WTC11 (cell line): ENCODE measurements around the gene RELCH. TPM values are rescaled to one million over a fixed set of nuclear protein-coding genes. Genes with fewer than 3 reads are reported as not detected.

Source experiments
- ATAC-seq: fragments of 200-7000 bp; cut with Tn5 transposase; 2 replicates; pipeline ENCODE4 v1.10.0; 2021; ENCODE audit warnings: mild to moderate bottlenecking, moderate library complexity
- CTCF ChIA-PET: fragments of 300-600 bp; sonication (Branson Sonifier 250); formaldehyde crosslinking; loops from one replicate; lab custom pipeline; 2021; ENCODE audit warnings: antibody characterized with exemption; lab: Charles Lee
- POLR2A ChIA-PET: fragments of 350-600 bp; sonication (Branson Sonifier 250); formaldehyde crosslinking; loops from one replicate; lab custom pipeline; 2021; ENCODE audit warnings: antibody characterized with exemption; lab: Charles Lee
- DNase-seq: peaks from one replicate; pipeline ENCODE4 v3.0.0; 2021; ENCODE audit warnings: low spot score
- H3K27ac Mint-ChIP-seq: 2 replicates; pipeline ENCODE4 v1.8.0; 2021; ENCODE audit warnings: mixed read lengths
- H3K27me3 Mint-ChIP-seq: 2 replicates; pipeline ENCODE4 v1.8.0; 2021; ENCODE audit warnings: low read depth, mild to moderate bottlenecking, moderate library complexity, mixed read lengths
- H3K36me3 Mint-ChIP-seq: 2 replicates; pipeline ENCODE4 v1.8.0; 2021; ENCODE audit warnings: mixed read lengths
- H3K4me1 Mint-ChIP-seq: 2 replicates; pipeline ENCODE4 v1.8.0; 2022; ENCODE audit warnings: mixed read lengths
- H3K4me3 Mint-ChIP-seq: 2 replicates; pipeline ENCODE4 v1.8.0; 2021; ENCODE audit warnings: mild to moderate bottlenecking, moderate library complexity, mixed read lengths
- H3K9me3 Mint-ChIP-seq: 2 replicates; pipeline ENCODE4 v1.8.0; 2021; ENCODE audit warnings: mixed read lengths
- CREB1 ChIP-seq: sonication (generic); formaldehyde crosslinking; IDR thresholded peaks from 2 replicates; pipeline ENCODE4 v1.8.0; 2023; ENCODE audit warnings: mild to moderate bottlenecking, missing genetic modification reagents
- ELF4 ChIP-seq: sonication (generic); formaldehyde crosslinking; IDR thresholded peaks from 2 replicates; pipeline ENCODE4 v1.8.1; 2022; ENCODE audit warnings: low read depth, mild to moderate bottlenecking, moderate library complexity, missing genetic modification reagents
- EMX1 ChIP-seq: fragments of 250-450 bp; sonication (Bioruptor Pico); IDR thresholded peaks from 2 replicates; pipeline ENCODE4 v1.8.0; 2021; ENCODE audit warnings: mild to moderate bottlenecking
- ESRRA ChIP-seq: sonication (generic); formaldehyde crosslinking; IDR thresholded peaks from 2 replicates; pipeline ENCODE4 v1.8.1; 2022; ENCODE audit warnings: mild to moderate bottlenecking, missing genetic modification reagents, borderline replicate concordance
- FOXJ3 ChIP-seq: sonication (generic); formaldehyde crosslinking; IDR thresholded peaks from 2 replicates; pipeline ENCODE4 v1.9.0; 2021; ENCODE audit warnings: missing genetic modification reagents, mild to moderate bottlenecking, borderline replicate concordance
- GRHL2 ChIP-seq: fragments of 250-450 bp; sonication (Bioruptor Pico); IDR thresholded peaks from 2 replicates; pipeline ENCODE4 v1.8.0; 2022; ENCODE audit warnings: mild to moderate bottlenecking, moderate library complexity; ENCODE audit not compliant: insufficient replicate concordance, severe bottlenecking
- NFATC4 ChIP-seq: fragments of 250-450 bp; sonication (Bioruptor Pico); IDR thresholded peaks from 2 replicates; pipeline ENCODE4 v1.9.0; 2021; ENCODE audit warnings: mild to moderate bottlenecking
- NR2C2 ChIP-seq: sonication (generic); formaldehyde crosslinking; IDR thresholded peaks from 2 replicates; pipeline ENCODE4 v1.8.0; 2022; ENCODE audit warnings: mild to moderate bottlenecking, missing genetic modification reagents
- SMAD3 ChIP-seq: sonication (generic); formaldehyde crosslinking; IDR thresholded peaks from 2 replicates; pipeline ENCODE4 v1.8.0; 2022; ENCODE audit warnings: missing genetic modification reagents, mild to moderate bottlenecking, borderline replicate concordance
- SOX15 ChIP-seq: fragments of 250-450 bp; sonication (Bioruptor Pico); IDR thresholded peaks from 2 replicates; pipeline ENCODE4 v1.9.0; 2021; ENCODE audit warnings: mild to moderate bottlenecking
- TEAD1 ChIP-seq: sonication (generic); formaldehyde crosslinking; IDR thresholded peaks from 2 replicates; pipeline ENCODE4 v1.8.0; 2022; ENCODE audit warnings: mild to moderate bottlenecking, missing genetic modification reagents
- ZBTB21 ChIP-seq: sonication (generic); formaldehyde crosslinking; IDR thresholded peaks from 2 replicates; pipeline ENCODE4 v1.8.1; 2023; ENCODE audit warnings: mild to moderate bottlenecking, missing genetic modification reagents, borderline replicate concordance
- ZNF263 ChIP-seq: sonication (generic); formaldehyde crosslinking; IDR thresholded peaks from 2 replicates; pipeline ENCODE4 v1.8.1; 2022; ENCODE audit warnings: low read depth, mild to moderate bottlenecking, moderate library complexity, missing genetic modification reagents
- total RNA-seq: library from RNA; stranded (reverse); gene quantifications from 3 replicates; pipeline ENCODE4 v1.2.3, GENCODE V29; 2021
- TF ChIP-seq, protein P1 (sequence below): fragments of 250-450 bp; sonication (Bioruptor Pico); IDR thresholded peaks from 2 replicates; pipeline ENCODE4 v1.9.0; 2021; ENCODE audit warnings: moderate library complexity, mild to moderate bottlenecking, inconsistent platforms, borderline replicate concordance
- TF ChIP-seq, protein P2 (sequence below): fragments of 250-450 bp; sonication (Bioruptor Pico); IDR thresholded peaks from 2 replicates; pipeline ENCODE4 v1.8.0; 2021; ENCODE audit warnings: mild to moderate bottlenecking
- TF ChIP-seq, protein P3 (sequence below): sonication (generic); formaldehyde crosslinking; IDR thresholded peaks from 2 replicates; pipeline ENCODE4 v1.8.0; 2023; ENCODE audit warnings: missing genetic modification reagents
- TF ChIP-seq, protein P4 (sequence below): fragments of 250-450 bp; sonication (Bioruptor Pico); IDR thresholded peaks from 2 replicates; pipeline ENCODE4 v1.9.0; 2021; ENCODE audit warnings: mild to moderate bottlenecking, borderline replicate concordance
- TF ChIP-seq, protein P5 (sequence below): sonication (generic); formaldehyde crosslinking; IDR thresholded peaks from 2 replicates; pipeline ENCODE4 v1.8.1; 2022; ENCODE audit warnings: missing genetic modification reagents, borderline replicate concordance
- TF ChIP-seq, protein P6 (sequence below): sonication (generic); formaldehyde crosslinking; IDR thresholded peaks from 2 replicates; pipeline ENCODE4 v1.8.1; 2023; ENCODE audit warnings: mild to moderate bottlenecking, moderate library complexity, missing genetic modification reagents
- TF ChIP-seq, protein P7 (sequence below): sonication (generic); formaldehyde crosslinking; IDR thresholded peaks from 2 replicates; pipeline ENCODE4 v1.8.1; 2023; ENCODE audit warnings: mild to moderate bottlenecking, missing genetic modification reagents, moderate library complexity
- TF ChIP-seq, protein P8 (sequence below): sonication (generic); formaldehyde crosslinking; IDR thresholded peaks from 2 replicates; pipeline ENCODE4 v1.8.0; 2022; ENCODE audit warnings: mild to moderate bottlenecking, missing genetic modification reagents

The RELCH gene
- total RNA-seq, 1 experiment from 2014 or later = 30.2 TPM

DNA sequence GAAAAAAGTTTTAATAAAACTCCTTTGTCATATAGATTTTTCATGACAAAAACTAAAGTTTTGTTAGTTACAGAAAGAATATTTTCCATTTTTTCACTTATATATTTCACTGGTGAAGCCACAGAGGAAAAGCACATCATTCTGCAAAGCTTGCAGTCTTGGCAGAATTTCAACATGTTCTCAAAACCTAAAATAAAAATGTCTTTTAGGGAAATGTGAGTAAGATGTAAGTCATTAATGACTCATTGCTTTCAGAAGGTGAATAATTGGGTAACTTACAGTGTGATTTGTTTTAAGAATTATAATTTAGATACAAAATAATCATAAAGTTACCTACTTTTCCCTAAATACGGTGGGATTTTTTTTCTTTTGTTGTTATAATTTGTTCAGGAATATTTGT is 94.6 kb downstream of the RELCH start:
- H3K27me3 Mint-ChIP-seq = no peaks in the 10 kb centered on the region
- ATAC-seq (no peak), DNase-seq (no peak)
- H3K27ac Mint-ChIP-seq = no peak overlapping the region
- 0 out of 2 replicates have a peak, but pooled peaks cover 4% of the 10 kb centered on the region for H3K4me1 Mint-ChIP-seq
- POLR2A ChIA-PET = no interaction called here
- H3K9me3 Mint-ChIP-seq = no peaks in the 10 kb centered on the region
- peaks cover 8% of the 10 kb centered on the region; the same call in 1 of the 2 replicates for H3K36me3 Mint-ChIP-seq
- H3K4me3 Mint-ChIP-seq = no peak overlapping the region
- TF ChIP-seq, protein P1, sequence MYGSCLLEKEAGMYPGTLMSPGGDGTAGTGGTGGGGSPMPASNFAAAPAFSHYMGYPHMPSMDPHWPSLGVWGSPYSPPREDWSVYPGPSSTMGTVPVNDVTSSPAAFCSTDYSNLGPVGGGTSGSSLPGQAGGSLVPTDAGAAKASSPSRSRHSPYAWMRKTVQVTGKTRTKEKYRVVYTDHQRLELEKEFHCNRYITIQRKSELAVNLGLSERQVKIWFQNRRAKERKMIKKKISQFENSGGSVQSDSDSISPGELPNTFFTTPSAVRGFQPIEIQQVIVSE = no peak
- TF ChIP-seq, protein P2, sequence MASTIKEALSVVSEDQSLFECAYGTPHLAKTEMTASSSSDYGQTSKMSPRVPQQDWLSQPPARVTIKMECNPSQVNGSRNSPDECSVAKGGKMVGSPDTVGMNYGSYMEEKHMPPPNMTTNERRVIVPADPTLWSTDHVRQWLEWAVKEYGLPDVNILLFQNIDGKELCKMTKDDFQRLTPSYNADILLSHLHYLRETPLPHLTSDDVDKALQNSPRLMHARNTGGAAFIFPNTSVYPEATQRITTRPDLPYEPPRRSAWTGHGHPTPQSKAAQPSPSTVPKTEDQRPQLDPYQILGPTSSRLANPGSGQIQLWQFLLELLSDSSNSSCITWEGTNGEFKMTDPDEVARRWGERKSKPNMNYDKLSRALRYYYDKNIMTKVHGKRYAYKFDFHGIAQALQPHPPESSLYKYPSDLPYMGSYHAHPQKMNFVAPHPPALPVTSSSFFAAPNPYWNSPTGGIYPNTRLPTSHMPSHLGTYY (CRISPR knock-in tag) = no peak
- TF ChIP-seq ESRRA (CRISPR knock-in tag) = no peak
- TF ChIP-seq NFATC4 (CRISPR knock-in tag) = no peak
- TF ChIP-seq TEAD1 (CRISPR knock-in tag) = no peak
- TF ChIP-seq CREB1 = no peak
- no peak for TF ChIP-seq SOX15 (CRISPR knock-in tag)
- no peak for TF ChIP-seq FOXJ3 (CRISPR knock-in tag)
- CTCF ChIA-PET = no interaction called here

DNA sequence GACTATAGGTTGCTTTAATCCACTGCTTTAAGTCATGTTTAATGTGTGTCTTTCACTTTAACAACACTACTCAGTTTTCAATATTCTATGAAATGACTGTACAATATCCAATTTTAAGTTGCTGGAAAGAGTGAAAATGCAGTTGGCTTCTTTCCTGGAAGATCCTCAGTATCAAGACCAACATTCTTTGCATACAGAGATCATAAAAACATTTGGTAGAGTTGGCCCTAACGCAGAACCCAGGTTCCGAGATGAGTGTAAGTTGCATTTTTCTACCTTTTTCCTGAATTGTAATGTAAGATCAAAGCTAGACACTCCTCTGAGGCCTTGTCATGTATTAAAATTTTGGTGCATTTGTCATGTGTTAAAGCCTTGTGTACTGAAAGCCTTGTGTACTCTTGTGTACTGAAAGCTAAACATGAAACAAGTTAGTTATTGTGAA is 95.2 kb downstream of the RELCH start:
- H3K9me3 Mint-ChIP-seq = no peaks in the 10 kb centered on the region
- H3K27ac Mint-ChIP-seq = no peak overlapping the region
- DNase-seq (no peak), ATAC-seq (no peak)
- ChIA-PET POLR2A (no interaction called here), CTCF (no interaction called here)
- no peak overlapping the region for H3K4me3 Mint-ChIP-seq
- peaks cover 8% of the 10 kb centered on the region; the same call in 1 of the 2 replicates for H3K36me3 Mint-ChIP-seq
- TF ChIP-seq GRHL2 = no peak
- TF ChIP-seq ZBTB21 (CRISPR knock-in tag) = no peak
- no peak for TF ChIP-seq ZNF263 (CRISPR knock-in tag)
- no peak for TF ChIP-seq ELF4 (CRISPR knock-in tag)
- TF ChIP-seq, protein P3, sequence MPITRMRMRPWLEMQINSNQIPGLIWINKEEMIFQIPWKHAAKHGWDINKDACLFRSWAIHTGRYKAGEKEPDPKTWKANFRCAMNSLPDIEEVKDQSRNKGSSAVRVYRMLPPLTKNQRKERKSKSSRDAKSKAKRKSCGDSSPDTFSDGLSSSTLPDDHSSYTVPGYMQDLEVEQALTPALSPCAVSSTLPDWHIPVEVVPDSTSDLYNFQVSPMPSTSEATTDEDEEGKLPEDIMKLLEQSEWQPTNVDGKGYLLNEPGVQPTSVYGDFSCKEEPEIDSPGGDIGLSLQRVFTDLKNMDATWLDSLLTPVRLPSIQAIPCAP (CRISPR knock-in tag) = no peak
- TF ChIP-seq, protein P4, sequence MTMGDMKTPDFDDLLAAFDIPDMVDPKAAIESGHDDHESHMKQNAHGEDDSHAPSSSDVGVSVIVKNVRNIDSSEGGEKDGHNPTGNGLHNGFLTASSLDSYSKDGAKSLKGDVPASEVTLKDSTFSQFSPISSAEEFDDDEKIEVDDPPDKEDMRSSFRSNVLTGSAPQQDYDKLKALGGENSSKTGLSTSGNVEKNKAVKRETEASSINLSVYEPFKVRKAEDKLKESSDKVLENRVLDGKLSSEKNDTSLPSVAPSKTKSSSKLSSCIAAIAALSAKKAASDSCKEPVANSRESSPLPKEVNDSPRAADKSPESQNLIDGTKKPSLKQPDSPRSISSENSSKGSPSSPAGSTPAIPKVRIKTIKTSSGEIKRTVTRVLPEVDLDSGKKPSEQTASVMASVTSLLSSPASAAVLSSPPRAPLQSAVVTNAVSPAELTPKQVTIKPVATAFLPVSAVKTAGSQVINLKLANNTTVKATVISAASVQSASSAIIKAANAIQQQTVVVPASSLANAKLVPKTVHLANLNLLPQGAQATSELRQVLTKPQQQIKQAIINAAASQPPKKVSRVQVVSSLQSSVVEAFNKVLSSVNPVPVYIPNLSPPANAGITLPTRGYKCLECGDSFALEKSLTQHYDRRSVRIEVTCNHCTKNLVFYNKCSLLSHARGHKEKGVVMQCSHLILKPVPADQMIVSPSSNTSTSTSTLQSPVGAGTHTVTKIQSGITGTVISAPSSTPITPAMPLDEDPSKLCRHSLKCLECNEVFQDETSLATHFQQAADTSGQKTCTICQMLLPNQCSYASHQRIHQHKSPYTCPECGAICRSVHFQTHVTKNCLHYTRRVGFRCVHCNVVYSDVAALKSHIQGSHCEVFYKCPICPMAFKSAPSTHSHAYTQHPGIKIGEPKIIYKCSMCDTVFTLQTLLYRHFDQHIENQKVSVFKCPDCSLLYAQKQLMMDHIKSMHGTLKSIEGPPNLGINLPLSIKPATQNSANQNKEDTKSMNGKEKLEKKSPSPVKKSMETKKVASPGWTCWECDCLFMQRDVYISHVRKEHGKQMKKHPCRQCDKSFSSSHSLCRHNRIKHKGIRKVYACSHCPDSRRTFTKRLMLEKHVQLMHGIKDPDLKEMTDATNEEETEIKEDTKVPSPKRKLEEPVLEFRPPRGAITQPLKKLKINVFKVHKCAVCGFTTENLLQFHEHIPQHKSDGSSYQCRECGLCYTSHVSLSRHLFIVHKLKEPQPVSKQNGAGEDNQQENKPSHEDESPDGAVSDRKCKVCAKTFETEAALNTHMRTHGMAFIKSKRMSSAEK (CRISPR knock-in tag) = no peak
- TF ChIP-seq, protein P5, sequence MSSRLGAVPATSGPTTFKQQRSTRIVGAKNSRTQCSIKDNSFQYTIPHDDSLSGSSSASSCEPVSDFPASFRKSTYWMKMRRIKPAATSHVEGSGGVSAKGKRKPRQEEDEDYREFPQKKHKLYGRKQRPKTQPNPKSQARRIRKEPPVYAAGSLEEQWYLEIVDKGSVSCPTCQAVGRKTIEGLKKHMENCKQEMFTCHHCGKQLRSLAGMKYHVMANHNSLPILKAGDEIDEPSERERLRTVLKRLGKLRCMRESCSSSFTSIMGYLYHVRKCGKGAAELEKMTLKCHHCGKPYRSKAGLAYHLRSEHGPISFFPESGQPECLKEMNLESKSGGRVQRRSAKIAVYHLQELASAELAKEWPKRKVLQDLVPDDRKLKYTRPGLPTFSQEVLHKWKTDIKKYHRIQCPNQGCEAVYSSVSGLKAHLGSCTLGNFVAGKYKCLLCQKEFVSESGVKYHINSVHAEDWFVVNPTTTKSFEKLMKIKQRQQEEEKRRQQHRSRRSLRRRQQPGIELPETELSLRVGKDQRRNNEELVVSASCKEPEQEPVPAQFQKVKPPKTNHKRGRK (CRISPR knock-in tag) = no peak
- no peak for TF ChIP-seq EMX1
- TF ChIP-seq, protein P6, sequence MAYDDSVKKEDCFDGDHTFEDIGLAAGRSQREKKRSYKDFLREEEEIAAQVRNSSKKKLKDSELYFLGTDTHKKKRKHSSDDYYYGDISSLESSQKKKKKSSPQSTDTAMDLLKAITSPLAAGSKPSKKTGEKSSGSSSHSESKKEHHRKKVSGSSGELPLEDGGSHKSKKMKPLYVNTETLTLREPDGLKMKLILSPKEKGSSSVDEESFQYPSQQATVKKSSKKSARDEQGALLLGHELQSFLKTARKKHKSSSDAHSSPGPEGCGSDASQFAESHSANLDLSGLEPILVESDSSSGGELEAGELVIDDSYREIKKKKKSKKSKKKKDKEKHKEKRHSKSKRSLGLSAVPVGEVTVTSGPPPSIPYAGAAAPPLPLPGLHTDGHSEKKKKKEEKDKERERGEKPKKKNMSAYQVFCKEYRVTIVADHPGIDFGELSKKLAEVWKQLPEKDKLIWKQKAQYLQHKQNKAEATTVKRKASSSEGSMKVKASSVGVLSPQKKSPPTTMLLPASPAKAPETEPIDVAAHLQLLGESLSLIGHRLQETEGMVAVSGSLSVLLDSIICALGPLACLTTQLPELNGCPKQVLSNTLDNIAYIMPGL (CRISPR knock-in tag) = no peak
- TF ChIP-seq SMAD3 (CRISPR knock-in tag) = no peak
- no peak for TF ChIP-seq NR2C2 (CRISPR knock-in tag)
- TF ChIP-seq TEAD1 (CRISPR knock-in tag) = no peak
- no peak for TF ChIP-seq NFATC4 (CRISPR knock-in tag)
- TF ChIP-seq, protein P7, sequence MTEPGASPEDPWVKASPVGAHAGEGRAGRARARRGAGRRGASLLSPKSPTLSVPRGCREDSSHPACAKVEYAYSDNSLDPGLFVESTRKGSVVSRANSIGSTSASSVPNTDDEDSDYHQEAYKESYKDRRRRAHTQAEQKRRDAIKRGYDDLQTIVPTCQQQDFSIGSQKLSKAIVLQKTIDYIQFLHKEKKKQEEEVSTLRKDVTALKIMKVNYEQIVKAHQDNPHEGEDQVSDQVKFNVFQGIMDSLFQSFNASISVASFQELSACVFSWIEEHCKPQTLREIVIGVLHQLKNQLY (CRISPR knock-in tag) = no peak
- TF ChIP-seq, protein P8, sequence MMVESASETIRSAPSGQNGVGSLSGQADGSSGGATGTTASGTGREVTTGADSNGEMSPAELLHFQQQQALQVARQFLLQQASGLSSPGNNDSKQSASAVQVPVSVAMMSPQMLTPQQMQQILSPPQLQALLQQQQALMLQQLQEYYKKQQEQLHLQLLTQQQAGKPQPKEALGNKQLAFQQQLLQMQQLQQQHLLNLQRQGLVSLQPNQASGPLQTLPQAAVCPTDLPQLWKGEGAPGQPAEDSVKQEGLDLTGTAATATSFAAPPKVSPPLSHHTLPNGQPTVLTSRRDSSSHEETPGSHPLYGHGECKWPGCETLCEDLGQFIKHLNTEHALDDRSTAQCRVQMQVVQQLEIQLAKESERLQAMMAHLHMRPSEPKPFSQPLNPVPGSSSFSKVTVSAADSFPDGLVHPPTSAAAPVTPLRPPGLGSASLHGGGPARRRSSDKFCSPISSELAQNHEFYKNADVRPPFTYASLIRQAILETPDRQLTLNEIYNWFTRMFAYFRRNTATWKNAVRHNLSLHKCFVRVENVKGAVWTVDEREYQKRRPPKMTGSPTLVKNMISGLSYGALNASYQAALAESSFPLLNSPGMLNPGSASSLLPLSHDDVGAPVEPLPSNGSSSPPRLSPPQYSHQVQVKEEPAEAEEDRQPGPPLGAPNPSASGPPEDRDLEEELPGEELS (CRISPR knock-in tag) = no peak
- no peak for TF ChIP-seq CREB1
- H3K27me3 Mint-ChIP-seq = no peaks in the 10 kb centered on the region
- 0 out of 2 replicates have a peak, but pooled peaks cover 4% of the 10 kb centered on the region for H3K4me1 Mint-ChIP-seq
